DMS79 treated with DMSO at 0.1 percent for 48 hours (cell line): ENCODE measurements around the gene NEK7.

Experiments
- DNase-seq: peaks from one replicate; lab custom pipeline; 2025; lab: John Stamatoyannopoulos, UW

The NEK7 gene

GRCh38 chr1:198255784-198256183, 99.0 kb downstream of the NEK7 start:
- no peak for DNase-seq

DNA sequence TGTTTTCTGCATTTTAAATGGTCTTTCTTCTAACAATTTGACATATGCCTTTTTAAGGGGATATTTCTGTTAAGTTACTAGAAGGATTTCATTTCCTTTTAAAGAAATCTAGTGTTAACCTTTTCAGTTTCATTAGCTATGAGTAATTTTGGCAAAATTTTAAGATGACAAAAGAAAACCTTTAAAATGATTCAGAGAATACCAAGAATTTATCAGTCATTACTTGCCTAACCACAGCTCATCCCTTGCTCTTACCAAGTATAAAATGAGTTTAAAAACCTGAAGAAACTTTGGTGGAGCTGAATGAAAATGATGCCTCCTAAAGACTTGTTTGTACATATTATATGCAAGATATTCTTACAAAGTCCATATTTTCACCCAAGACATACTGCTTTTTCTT, 101.7 kb downstream of the NEK7 start:
- DNase-seq = no peak

- no peak for DNase-seq
These were observed 102.7 kb downstream of the NEK7 start for GRCh38 chr1:198259333-198260074.

- no peak for DNase-seq
These were observed 105.1 kb downstream of the NEK7 start for GRCh38 chr1:198261886-198262285.

DNA sequence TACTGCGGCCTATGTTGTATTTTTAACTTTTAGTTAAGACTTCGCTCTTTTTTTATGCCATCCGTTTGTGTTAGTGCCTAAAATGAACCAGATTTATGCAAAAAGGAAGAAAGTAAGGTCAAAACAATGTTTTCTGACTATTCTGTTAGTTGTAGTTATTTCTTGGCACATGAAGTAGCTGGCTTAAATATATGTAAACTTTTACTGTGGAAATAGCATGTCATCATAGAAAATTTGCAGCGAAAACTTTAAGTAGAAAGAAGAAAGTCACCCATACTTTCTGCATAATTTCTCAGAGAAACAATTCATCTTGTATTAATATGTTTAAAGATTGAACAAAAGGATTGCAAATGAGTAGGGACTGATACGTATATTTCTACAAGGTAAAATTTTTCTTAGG, 106.4 kb downstream of the NEK7 start:
- no peak for DNase-seq

DNA sequence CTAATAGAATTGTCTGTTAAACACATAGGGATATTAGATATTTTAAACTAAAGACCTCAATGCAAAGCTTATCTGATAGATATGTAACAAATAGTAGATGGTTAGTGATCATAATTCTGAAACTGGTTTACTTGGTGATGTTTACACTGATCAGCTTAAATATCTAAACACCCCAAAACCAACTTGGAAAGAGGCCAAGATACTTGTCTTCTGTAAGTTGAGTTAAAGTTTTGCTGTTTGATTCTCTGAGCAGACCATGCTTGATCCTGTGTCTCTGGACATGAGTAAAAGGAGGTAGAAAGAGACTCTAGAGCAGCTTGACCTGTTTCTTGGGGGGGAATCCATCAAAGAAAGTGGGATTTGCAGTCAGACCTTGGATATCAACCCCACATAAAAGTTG, 107.5 kb downstream of the NEK7 start:
- DNase-seq = no peak

- no peak for DNase-seq
These were observed 108.4 kb downstream of the NEK7 start for GRCh38 chr1:198265073-198265661.

- DNase-seq = no peak
These were observed 110.3 kb downstream of the NEK7 start for GRCh38 chr1:198267056-198267455.

DNA sequence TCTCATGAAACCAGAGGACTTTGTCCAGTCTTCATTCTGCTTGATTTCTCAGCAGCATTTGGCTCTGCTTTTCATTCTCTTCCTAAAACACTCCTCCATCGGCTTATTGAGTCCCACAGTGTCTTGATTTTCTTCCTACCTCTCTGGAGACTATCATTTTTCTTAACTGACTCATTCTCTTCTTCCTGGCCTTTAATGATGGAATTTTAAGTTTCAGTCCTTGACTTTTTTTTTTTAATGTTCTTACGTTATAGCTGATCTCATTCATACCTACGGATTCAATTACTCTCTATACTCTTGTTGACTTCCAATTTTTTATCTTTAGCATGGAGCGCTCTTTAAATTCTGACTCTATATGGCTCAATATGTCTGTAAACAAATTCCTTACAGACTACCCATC, 111.1 kb downstream of the NEK7 start:
- DNase-seq = no peak

DNA sequence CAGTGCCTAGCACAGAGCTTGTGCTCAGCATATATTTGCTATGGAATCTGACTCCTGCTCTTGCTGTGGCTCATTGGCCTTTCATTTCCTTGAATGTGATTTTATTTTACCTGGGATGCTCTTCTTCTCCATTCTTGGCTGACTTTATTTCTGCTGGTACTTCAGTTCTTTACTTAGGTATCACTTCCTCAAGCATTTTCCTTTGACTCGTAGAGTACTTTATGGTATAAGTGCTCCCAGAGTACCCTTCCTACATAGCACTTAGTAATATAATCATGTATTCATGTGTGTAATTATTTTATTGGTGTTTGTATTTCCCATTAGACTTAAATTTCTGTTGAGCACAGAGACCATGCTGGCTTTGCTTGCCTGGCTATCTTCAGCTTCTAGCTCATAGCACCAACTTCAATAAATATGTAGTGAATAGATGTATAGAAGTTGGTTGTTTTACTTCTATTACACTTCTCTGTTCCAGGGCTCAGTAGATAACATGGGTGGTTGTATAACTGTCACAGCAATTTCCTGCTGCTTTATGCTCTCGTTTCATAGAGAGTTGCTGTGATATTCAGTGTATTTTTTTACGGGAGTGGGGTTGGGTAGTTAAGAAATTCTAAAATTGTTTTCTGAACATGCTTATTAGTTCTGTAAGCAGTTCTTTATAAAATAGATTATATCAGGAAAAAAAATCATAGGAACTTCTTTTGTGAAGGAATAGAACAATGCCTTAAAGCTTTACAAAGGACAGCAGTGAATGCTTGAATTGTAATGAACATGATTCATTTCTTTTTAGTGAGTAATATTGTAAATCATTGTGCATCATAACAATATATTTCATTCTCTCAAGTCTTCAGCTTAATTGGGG, 112.2 kb downstream of the NEK7 start:
- DNase-seq = no peak

DNA sequence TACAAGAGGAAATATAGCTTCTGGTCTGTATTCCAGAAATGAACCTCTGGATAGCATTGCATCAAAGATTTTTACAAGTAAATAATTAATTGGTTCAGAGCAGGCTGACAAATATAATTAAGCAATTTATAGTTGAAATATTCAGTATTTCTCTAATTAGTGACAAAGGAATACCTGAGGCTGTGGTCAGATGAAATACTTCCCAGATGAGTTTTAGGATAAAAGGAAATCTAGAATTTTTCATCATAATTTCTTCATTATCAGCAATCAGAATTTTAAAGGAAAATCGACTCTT, 112.8 kb downstream of the NEK7 start:
- DNase-seq = no peak

GRCh38 chr1:198270273-198270828, 113.6 kb downstream of the NEK7 start:
- DNase-seq = no peak

GRCh38 chr1:198271467-198271866, 114.7 kb downstream of the NEK7 start:
- DNase-seq = no peak

DNA sequence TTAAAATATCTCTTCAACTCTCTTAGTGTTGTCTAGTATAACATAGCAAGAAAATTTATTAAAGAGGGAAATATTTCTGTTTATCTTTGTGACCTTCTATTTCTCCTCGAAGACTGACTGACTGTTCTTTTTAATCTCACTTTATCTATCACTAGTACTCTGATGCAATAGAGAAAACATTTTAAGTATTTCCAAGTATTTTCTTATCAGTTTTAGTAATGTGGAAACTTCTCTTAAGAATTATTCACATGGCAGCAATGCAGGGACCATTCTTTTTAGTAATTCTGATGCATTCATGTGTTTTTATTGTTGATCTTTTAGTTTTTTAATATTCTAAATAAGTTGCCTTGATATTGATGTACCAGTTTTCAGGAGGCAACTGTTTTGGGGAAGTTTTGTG, 115.7 kb downstream of the NEK7 start:
- no peak for DNase-seq

DNA sequence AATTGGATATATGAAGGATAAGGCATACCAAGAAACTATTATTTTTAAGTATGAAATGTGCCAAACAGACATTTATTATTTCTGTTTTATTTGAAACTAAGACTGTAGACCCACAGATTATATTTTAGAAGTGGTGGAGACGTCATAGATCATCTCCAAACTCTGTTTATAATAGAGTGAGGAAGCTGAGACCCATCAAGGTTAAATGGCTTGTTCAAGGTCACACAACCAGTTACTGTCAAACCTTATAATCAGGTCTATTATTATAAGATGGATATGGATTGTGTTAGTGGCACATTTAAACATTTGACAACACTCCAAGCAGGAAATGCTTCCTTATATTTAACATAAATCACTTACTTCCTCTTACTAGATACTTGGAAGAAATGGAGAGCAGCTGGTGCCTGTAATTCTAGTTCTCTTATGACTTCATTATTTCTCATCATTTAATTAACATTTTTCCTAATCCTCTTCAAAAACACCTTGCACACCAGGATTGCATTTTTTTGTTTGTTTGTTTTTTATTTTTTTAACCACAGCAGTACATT, 117.0 kb downstream of the NEK7 start:
- no peak for DNase-seq

DNA sequence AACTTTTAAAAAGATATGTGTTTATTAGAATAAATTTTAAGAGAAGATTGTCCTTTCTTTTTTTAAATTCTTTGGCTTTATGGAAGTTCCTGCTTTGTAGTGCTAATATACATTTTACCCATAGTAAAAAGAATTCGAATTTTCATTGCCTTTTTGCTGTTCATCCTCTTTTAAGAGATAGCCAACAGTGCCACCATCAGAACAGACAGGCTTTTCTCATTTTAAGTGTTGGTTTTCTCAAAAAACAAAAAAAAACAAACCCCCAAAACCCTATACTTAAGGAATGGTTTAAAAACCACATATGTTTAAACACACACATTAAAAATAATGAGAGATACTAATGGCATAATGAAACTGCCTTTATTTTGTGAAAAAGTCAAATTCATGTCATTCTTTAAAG, 118.8 kb downstream of the NEK7 start:
- DNase-seq = no peak

DNA sequence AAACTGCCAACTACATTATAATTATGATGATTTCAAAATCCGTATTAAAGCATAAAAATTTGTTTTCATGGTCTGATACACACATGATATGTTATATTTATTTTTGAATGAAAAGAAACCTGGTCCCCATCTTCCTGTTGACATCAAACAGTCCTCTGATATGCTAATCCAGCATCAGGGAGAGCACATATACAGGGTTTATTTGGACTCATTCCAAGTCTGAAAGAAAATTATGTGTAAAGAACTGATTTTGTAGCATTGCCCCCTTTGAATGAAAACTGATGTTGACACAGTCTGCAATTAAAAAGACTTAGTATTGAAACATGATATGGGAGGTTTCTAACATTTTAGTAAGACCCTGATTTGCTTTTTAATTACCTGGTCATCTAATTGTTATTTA, 119.4 kb downstream of the NEK7 start:
- DNase-seq = no peak

DNA sequence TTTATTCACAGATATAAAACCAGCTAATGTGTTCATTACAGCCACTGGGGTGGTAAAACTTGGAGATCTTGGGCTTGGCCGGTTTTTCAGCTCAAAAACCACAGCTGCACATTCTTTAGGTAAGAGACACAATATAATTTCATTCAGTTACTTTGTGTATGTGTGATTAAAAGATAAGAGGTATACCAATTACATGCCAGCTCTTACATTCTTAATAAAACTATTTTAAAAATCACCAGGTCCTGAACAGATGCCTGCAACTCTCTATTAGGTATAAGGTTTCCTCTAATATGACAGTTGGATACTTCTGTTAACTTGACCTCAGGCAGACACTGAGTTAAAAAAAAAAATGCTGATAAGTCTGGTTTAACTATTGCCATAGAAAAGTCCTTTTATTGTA, 122.1 kb downstream of the NEK7 start:
- no peak for DNase-seq

GRCh38 chr1:198280080-198280479, 123.3 kb downstream of the NEK7 start:
- no peak for DNase-seq

DNA sequence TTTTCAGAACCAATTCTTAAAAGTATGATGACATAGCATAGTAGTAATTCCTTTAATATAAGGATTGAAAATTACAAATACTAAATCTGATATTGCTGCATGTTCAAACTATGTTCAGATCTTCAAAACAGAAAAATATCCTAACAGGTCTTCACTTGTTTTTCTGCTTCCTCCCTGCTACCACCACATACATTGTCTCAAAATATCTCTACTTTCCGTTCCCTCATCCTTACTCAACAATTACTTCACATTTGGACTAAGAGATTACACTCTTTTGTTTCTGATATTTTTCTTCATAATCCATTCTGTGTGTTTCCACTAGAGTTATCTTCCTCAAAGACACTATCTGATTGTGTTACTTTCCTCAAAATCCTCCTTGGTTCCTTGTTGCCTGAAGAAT, 125.1 kb downstream of the NEK7 start:
- no peak for DNase-seq

DNA sequence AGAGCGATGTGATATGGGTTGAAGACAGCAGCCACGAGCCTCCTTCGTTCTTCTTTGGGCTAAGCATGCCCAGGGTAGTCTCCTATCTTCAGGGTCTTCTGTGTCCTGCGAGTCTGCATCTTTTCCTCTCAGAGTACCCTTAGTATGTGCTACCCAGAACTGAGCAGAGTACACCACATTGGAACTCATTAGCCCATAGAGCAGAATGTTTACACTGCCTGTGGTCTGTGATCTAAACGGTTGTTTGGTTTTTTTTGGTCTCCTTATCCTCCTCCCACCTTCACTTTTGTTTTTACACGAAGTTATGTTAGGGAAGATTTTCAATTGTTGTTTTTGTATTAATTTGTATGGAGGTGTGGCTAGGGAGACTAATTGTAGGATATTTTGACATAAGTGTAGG, 126.4 kb downstream of the NEK7 start:
- no peak for DNase-seq

- DNase-seq = no peak
These were observed 131.1 kb downstream of the NEK7 start for GRCh38 chr1:198287916-198288315.
